Osteoblast (primary cell): ENCODE data around the gene DEPDC1B. TPM values are rescaled to one million over a fixed set of nuclear protein-coding genes. Genes with fewer than 3 reads are reported as not detected.
"Not testable (repeated sequence)": the region's sequence is repeated elsewhere in the genome, so short reads cannot be mapped to it uniquely, and the experiment has no call there.

Experiments
- DNase-seq: peaks from one replicate; pipeline ENCODE4 v3.0.0; 2011; ENCODE audit warnings: low spot score, mixed read lengths; ENCODE audit not compliant: insufficient read length; ENCODE audit errors: missing footprints
- H2AFZ ChIP-seq: 2 replicates; pipeline ENCODE4 v1.6.0; 2011; ENCODE audit warnings: mild to moderate bottlenecking, low read length
- H3K27ac ChIP-seq: 2 replicates; pipeline ENCODE4 v1.5.1; 2011; ENCODE audit warnings: mild to moderate bottlenecking, low read depth, low read length, moderate library complexity
- H3K27me3 ChIP-seq: 2 replicates; pipeline ENCODE4 v1.6.0; 2012; ENCODE audit warnings: mild to moderate bottlenecking, control low read depth, inconsistent platforms, low read length, moderate library complexity; ENCODE audit not compliant: insufficient read depth
- H3K36me3 ChIP-seq: 2 replicates; pipeline ENCODE4 v1.5.1; 2011; ENCODE audit warnings: mild to moderate bottlenecking, low read length, control low read depth, moderate library complexity; ENCODE audit not compliant: insufficient read depth
- H3K4me1 ChIP-seq: 2 replicates; pipeline ENCODE4 v1.5.1; 2011; ENCODE audit warnings: mild to moderate bottlenecking, low read length, control low read depth, moderate library complexity; ENCODE audit not compliant: insufficient read depth
- H3K4me2 ChIP-seq: 2 replicates; pipeline ENCODE4 v1.6.0; 2011; ENCODE audit warnings: mild to moderate bottlenecking, low read length; ENCODE audit not compliant: insufficient read depth
- H3K4me3 ChIP-seq: fragments of 200-600 bp; sonication (generic); 3 replicates; pipeline ENCODE4 v1.5.1; 2012; ENCODE audit warnings: mild to moderate bottlenecking, low read length, inconsistent platforms; ENCODE audit not compliant: insufficient read depth
- H3K79me2 ChIP-seq: 2 replicates; pipeline ENCODE4 v1.6.0; 2012; ENCODE audit warnings: mild to moderate bottlenecking, low read length, control low read depth, inconsistent platforms; ENCODE audit not compliant: insufficient read depth
- H3K9me3 ChIP-seq: 2 replicates; pipeline ENCODE4 v1.5.1; 2011; ENCODE audit warnings: low read depth, low read length, control low read depth
- H4K20me1 ChIP-seq: 2 replicates; pipeline ENCODE4 v1.6.0; 2012; ENCODE audit warnings: mild to moderate bottlenecking, low read length, control low read depth; ENCODE audit not compliant: insufficient read depth
- total RNA-seq: library from RNA; depleted of rRNA; stranded (reverse); fragments of >200 nt; gene quantifications from 2 replicates; pipeline ENCODE4 v1.2.3, GENCODE V29; 2012
- TF ChIP-seq, protein P1 (sequence below): IDR thresholded peaks from 2 replicates; pipeline ENCODE4 v1.5.1; 2011; ENCODE audit warnings: mild to moderate bottlenecking, low read depth, low read length, moderate library complexity; ENCODE audit errors: extremely low read depth

Gene DEPDC1B
- total RNA-seq, 1 donor, result 1.4 TPM

DNA sequence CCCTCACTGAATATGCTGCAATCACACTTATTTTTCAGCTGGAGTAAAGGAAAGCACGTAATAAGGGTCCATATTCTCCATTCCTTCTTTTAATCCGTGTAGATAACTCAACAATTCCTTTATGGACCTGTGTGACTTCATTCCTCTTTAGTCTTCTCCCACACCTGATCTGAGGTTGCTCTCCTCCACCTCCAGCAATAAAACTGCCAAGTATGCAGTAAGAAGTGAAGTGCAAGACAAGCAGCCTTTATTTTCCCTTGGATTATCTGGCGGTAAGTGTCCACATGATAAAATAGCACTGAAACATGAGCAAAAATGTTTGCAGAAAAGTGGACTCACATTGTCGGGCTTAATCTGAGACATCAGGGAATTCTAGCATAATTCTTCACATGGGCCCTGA is 13.8 kb downstream of the DEPDC1B start:
- TF ChIP-seq, protein P1, sequence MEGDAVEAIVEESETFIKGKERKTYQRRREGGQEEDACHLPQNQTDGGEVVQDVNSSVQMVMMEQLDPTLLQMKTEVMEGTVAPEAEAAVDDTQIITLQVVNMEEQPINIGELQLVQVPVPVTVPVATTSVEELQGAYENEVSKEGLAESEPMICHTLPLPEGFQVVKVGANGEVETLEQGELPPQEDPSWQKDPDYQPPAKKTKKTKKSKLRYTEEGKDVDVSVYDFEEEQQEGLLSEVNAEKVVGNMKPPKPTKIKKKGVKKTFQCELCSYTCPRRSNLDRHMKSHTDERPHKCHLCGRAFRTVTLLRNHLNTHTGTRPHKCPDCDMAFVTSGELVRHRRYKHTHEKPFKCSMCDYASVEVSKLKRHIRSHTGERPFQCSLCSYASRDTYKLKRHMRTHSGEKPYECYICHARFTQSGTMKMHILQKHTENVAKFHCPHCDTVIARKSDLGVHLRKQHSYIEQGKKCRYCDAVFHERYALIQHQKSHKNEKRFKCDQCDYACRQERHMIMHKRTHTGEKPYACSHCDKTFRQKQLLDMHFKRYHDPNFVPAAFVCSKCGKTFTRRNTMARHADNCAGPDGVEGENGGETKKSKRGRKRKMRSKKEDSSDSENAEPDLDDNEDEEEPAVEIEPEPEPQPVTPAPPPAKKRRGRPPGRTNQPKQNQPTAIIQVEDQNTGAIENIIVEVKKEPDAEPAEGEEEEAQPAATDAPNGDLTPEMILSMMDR, result no peak
- Histone ChIP-seq H3K9me3 (no peaks in the 10 kb centered on the region), H3K27me3 (no peaks in the 10 kb centered on the region), H3K4me2 (no peak overlapping the region), H3K79me2 (peaks cover 20% of the 10 kb centered on the region), H2AFZ (peak overlapping the region; percentile 31), H3K4me3 (no peak overlapping the region), H4K20me1 (no peaks in the 10 kb centered on the region), H3K4me1 (peaks cover 2% of the 10 kb centered on the region), H3K27ac (no peak overlapping the region), H3K36me3 (no peaks in the 10 kb centered on the region)
- no peak for DNase-seq

- Histone ChIP-seq H3K27ac (no peak overlapping the region), H3K79me2 (peaks cover 20% of the 10 kb centered on the region), H3K36me3 (no peaks in the 10 kb centered on the region), H3K4me3 (no peak overlapping the region), H3K4me2 (no peak overlapping the region), H3K9me3 (no peaks in the 10 kb centered on the region), H4K20me1 (no peaks in the 10 kb centered on the region), H3K4me1 (no peaks in the 10 kb centered on the region), H2AFZ (peak overlapping the region; percentile 31), H3K27me3 (no peaks in the 10 kb centered on the region)
- DNase-seq, result no peak
- TF ChIP-seq, protein P1, result no peak
Observed at GRCh38 chr5:60685700-60686099, 14.3 kb downstream of the DEPDC1B start.

- H3K9me3 ChIP-seq, result no peaks in the 10 kb centered on the region
- no peaks in the 10 kb centered on the region for H3K27me3 ChIP-seq
- H2AFZ ChIP-seq, result no peak overlapping the region
- no peak overlapping the region for H3K4me2 ChIP-seq
- no peak for DNase-seq
- H3K79me2 ChIP-seq, result peaks cover 18% of the 10 kb centered on the region
- H3K4me1 ChIP-seq, result no peaks in the 10 kb centered on the region
- H3K4me3 ChIP-seq, result no peak overlapping the region
- TF ChIP-seq, protein P1, result no peak
- H4K20me1 ChIP-seq, result no peaks in the 10 kb centered on the region
- no peaks in the 10 kb centered on the region for H3K36me3 ChIP-seq
- H3K27ac ChIP-seq, result no peak overlapping the region
Observed at GRCh38 chr5:60685028-60685427, 14.9 kb downstream of the DEPDC1B start.

- DNase-seq, H3K36me3 ChIP-seq, H3K27me3 ChIP-seq, H3K4me1 ChIP-seq, H2AFZ ChIP-seq, H3K27ac ChIP-seq, H3K9me3 ChIP-seq, H3K4me2 ChIP-seq, H3K4me3 ChIP-seq, H4K20me1 ChIP-seq: not testable (repeated sequence)
- peaks cover 11% of the 10 kb centered on the region for H3K79me2 ChIP-seq
Observed at GRCh38 chr5:60682007-60682406, 18.0 kb downstream of the DEPDC1B start.

DNA sequence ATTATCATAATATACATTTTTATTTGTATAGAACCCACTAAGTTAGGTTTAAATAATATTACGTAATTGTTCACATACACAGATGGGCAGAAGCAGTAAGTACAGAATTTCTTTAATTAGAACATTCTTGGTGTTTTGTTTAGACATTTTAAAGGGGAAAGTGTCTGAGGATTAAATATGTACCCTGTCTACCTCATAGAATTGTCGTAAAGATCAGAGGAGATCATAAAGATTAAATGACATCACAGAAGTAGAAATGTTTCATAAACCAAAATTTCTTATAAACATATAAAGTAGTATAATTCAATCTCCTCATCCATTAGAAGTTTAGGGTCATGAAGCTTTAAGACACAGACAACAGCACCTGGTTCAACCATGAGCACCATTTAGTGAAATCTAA is 20.1 kb downstream of the DEPDC1B start:
- H3K9me3 ChIP-seq, result no peaks in the 10 kb centered on the region
- no peaks in the 10 kb centered on the region for H3K27me3 ChIP-seq
- TF ChIP-seq, protein P1, result no peak
- H3K79me2 ChIP-seq, result peaks cover 11% of the 10 kb centered on the region
- H3K4me3 ChIP-seq, result no peak overlapping the region
- H3K36me3 ChIP-seq, result no peaks in the 10 kb centered on the region
- no peak for DNase-seq
- H3K4me1 ChIP-seq, result no peaks in the 10 kb centered on the region
- no peaks in the 10 kb centered on the region for H4K20me1 ChIP-seq
- H2AFZ ChIP-seq, result peak overlapping the region; percentile 63
- no peak overlapping the region for H3K4me2 ChIP-seq
- no peak overlapping the region for H3K27ac ChIP-seq
